Gastroesophageal sphincter (tissue), 4 donors: Measurements from ENCODE around the gene IFT80. TPM values are rescaled to one million over a fixed set of nuclear protein-coding genes. Genes with fewer than 3 reads are reported as not detected.

Experiments
- ATAC-seq: fragments of 150-250 bp; one replicate; pipeline ENCODE4 v1.9.1; 2016; ENCODE audit warnings: mild to moderate bottlenecking, moderate library complexity
- H3K27ac ChIP-seq, 4 donors: fragments of 200-600 bp; sonication (generic) in 3 of 4; 1 replicate in 3 of 4; 2 replicates in 1 of 4; pipeline ENCODE4 v1.5.1; 2016 to 2019
- H3K27me3 ChIP-seq: fragments of 200-600 bp; sonication (generic); one replicate; pipeline ENCODE4 v1.5.1; 2019
- H3K36me3 ChIP-seq, 2 donors: fragments of 200-600 bp; sonication (generic); one replicate each; pipeline ENCODE4 v1.5.1; 2019; ENCODE audit warnings: control low read depth in 1 of 2
- H3K4me1 ChIP-seq, 3 donors: fragments of 200-600 bp; sonication (generic); 1 replicate in 2 of 3; 2 replicates in 1 of 3; pipeline ENCODE4 v1.5.1; 2016 to 2019; ENCODE audit warnings: control low read depth in 2 of 3
- H3K4me3 ChIP-seq, 2 donors: fragments of 200-600 bp; sonication (generic); one replicate each; pipeline ENCODE4 v1.5.1; 2019; ENCODE audit warnings: mild to moderate bottlenecking in 1 of 2, moderate library complexity in 1 of 2
- H3K9me3 ChIP-seq, 3 donors: fragments of 200-600 bp; sonication (generic); one replicate each; pipeline ENCODE4 v1.5.1; 2017 to 2019; ENCODE audit warnings: control low read depth in 2 of 3
- CTCF ChIP-seq, 4 experiments: fragments of 200-600 bp in 2 of 4; fragments of 450-650 bp in 2 of 4; sonication (generic) in 1 of 4; IDR thresholded peaks; one replicate each; pipeline ENCODE4 v1.5.1; 2017 to 2019; ENCODE audit warnings: antibody characterized with exemption in 4 of 4, mild to moderate bottlenecking in 2 of 4, moderate library complexity in 2 of 4
- EP300 ChIP-seq: sonication (generic); formaldehyde crosslinking; IDR thresholded peaks from one replicate; pipeline ENCODE4 v1.6.1; 2017; ENCODE audit warnings: antibody characterized with exemption, mild to moderate bottlenecking
- POLR2A ChIP-seq, 2 donors: fragments of 450-650 bp; IDR thresholded peaks; one replicate each; pipeline ENCODE4 v1.6.1; 2017; ENCODE audit warnings: antibody characterized with exemption in 2 of 2, mild to moderate bottlenecking in 2 of 2, moderate library complexity in 1 of 2
- POLR2AphosphoS5 ChIP-seq: sonication (generic); formaldehyde crosslinking; IDR thresholded peaks from one replicate; pipeline ENCODE4 v1.6.1; 2017; ENCODE audit warnings: antibody characterized with exemption
- WGBS, 2 donors: methylation state at CpG; one replicate each; pipeline ENCODE4 v1.1.5; 2018; ENCODE audit warnings: low coverage in 1 of 2; 5-methylcytosine and 5-hydroxymethylcytosine counted together
- total RNA-seq, 4 donors: library from RNA; depleted of rRNA; stranded (reverse); fragments of >200 nt; gene quantifications; one replicate each; pipeline ENCODE4 v1.1.0, GENCODE V29; 2016

Gene IFT80
- total RNA-seq, 4 donors from 2014 or later, result 14.9 to 36.6 (median 20.1) TPM

- Histone ChIP-seq H3K27ac (no peak overlapping the region), H3K27me3 (no peaks in the 10 kb centered on the region), H3K4me3 (no peak overlapping the region), H3K9me3 (no peaks in the 10 kb centered on the region), H3K36me3 (peaks cover 0 to 32% of the 10 kb centered on the region in 2 donors), H3K4me1 (no peaks in the 10 kb centered on the region)
- TF ChIP-seq POLR2AphosphoS5 (no peak), POLR2A (IDR thresholded peaks at IDR 0.05) (no peak), EP300 (no peak), CTCF (IDR thresholded peaks at IDR 0.05) (no peak)
- ATAC-seq, result no peak
Measured at GRCh38 chr3:160319322-160319721, 79.7 kb downstream of the IFT80 start.

GRCh38 chr3:160314995-160315394, 84.0 kb downstream of the IFT80 start:
- Histone ChIP-seq H3K4me3 (no peak overlapping the region), H3K27me3 (no peaks in the 10 kb centered on the region), H3K4me1 (no peaks in the 10 kb centered on the region), H3K9me3 (no peaks in the 10 kb centered on the region), H3K36me3 (peaks cover 0 to 41% of the 10 kb centered on the region in 2 donors), H3K27ac (no peak overlapping the region)
- no peak for TF ChIP-seq CTCF (IDR thresholded peaks at IDR 0.05)
- TF ChIP-seq POLR2A (IDR thresholded peaks at IDR 0.05), result no peak
- TF ChIP-seq POLR2AphosphoS5, result no peak
- TF ChIP-seq EP300, result no peak
- no peak for ATAC-seq

- no peak for TF ChIP-seq POLR2A (IDR thresholded peaks at IDR 0.05)
- no peak for TF ChIP-seq CTCF (IDR thresholded peaks at IDR 0.05)
- TF ChIP-seq EP300, result no peak
- no peak for TF ChIP-seq POLR2AphosphoS5
- H3K27me3 ChIP-seq, result no peaks in the 10 kb centered on the region
- WGBS, 2 donors, result 95 to 98% methylated on average over 4 to 5 of the region's 5 CpGs
- H3K27ac ChIP-seq, result no peak overlapping the region
- no peak for ATAC-seq
- no peaks in the 10 kb centered on the region for H3K9me3 ChIP-seq
- no peaks in the 10 kb centered on the region for H3K4me1 ChIP-seq
- no peak overlapping the region for H3K4me3 ChIP-seq
- H3K36me3 ChIP-seq, result peaks cover 0 to 31% of the 10 kb centered on the region in 2 donors
Measured at GRCh38 chr3:160312014-160312624, 86.9 kb downstream of the IFT80 start.

GRCh38 chr3:160302806-160303205, 96.2 kb downstream of the IFT80 start:
- H3K9me3 ChIP-seq, result no peaks in the 10 kb centered on the region
- no peak overlapping the region for H3K4me3 ChIP-seq
- no peak for ATAC-seq
- TF ChIP-seq POLR2A (IDR thresholded peaks at IDR 0.05), result no peak
- TF ChIP-seq CTCF (IDR thresholded peaks at IDR 0.05), result no peak
- no peak for TF ChIP-seq POLR2AphosphoS5
- no peak for TF ChIP-seq EP300
- no peak overlapping the region for H3K27ac ChIP-seq
- H3K27me3 ChIP-seq, result no peaks in the 10 kb centered on the region
- H3K36me3 ChIP-seq, result peaks cover 0 to 36% of the 10 kb centered on the region in 2 donors
- no peaks in the 10 kb centered on the region for H3K4me1 ChIP-seq

- no peak for ATAC-seq
- H3K9me3 ChIP-seq, result no peaks in the 10 kb centered on the region
- no peaks in the 10 kb centered on the region for H3K27me3 ChIP-seq
- TF ChIP-seq POLR2A (IDR thresholded peaks at IDR 0.05) (no peak), EP300 (no peak), POLR2AphosphoS5 (no peak), CTCF (IDR thresholded peaks at IDR 0.05) (no peak)
- no peak overlapping the region for H3K27ac ChIP-seq
- H3K4me1 ChIP-seq, result no peaks in the 10 kb centered on the region
- H3K4me3 ChIP-seq, result no peak overlapping the region
- peaks cover 0 to 29% of the 10 kb centered on the region in 2 donors for H3K36me3 ChIP-seq
Measured at GRCh38 chr3:160296591-160296990, 102.4 kb downstream of the IFT80 start.
